ENCODE measurements around the gene CXCL16. TPM values are rescaled to one million over a fixed set of nuclear protein-coding genes. Genes with fewer than 3 reads are reported as not detected.
A peak's percentile ranks its signal among the peaks of the same experiment; 100 is the strongest.

The CXCL16 gene, protein sequence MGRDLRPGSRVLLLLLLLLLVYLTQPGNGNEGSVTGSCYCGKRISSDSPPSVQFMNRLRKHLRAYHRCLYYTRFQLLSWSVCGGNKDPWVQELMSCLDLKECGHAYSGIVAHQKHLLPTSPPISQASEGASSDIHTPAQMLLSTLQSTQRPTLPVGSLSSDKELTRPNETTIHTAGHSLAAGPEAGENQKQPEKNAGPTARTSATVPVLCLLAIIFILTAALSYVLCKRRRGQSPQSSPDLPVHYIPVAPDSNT
- 1 to 10 TPM; 3.1 to 3.4 TPM for total RNA-seq

DNA sequence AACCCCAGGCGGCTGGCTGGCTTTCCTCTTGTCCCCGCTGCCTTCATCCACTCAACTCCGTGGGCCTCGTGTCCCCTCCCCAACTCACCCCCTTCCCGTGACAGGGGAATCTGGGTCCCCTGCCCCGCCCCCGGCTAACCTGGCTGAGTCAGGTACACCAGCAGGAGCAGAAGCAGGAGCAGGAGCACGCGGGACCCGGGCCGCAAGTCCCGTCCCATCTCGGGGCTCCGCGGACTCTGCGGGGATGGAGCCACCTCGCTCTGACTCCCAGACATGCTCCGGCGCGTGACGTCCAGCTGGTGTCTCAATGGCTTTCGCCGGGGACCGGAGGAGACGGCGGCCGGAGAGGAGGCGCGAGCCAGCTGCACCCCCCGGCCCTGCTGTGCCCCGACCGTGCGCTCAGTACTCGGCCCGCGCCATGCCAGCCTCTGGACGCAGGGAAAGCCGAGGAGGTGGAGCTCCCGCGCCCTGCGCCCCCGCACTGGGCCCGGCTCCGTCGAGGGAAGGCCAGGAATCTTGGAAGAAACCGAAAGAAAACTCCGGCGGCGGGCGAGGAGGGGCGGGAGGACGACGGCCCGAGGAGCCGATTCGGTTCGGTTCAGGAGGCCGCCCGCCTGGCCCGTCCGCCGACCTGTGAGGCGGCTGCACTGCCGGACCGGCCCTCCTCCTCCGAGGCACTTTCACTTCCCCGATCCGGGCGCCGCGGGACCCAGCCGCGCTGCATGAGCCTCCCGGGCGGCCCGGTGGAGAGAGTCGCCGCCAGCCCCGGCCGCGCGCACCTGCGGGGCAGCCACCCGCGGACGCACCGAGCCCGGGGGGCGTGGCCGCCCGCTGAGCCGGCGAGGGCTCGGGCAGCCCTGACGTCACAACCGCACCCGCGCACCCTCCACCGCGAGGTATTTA lies at the start of gene CXCL16, which contains the start of gene ZMYND15:
Gene CXCL16 (minus strand): TSS at position 807 of the 903 bp plus-strand sequence. CDS start 589 bp downstream, at position 218.
Gene ZMYND15 (plus strand): TSS at position 712 of the 903 bp plus-strand sequence. CDS start 716 bp downstream, outside the sequence.
- no peak within 1 kb of the TSS for H3K27ac Mint-ChIP-seq
- POLR2A ChIA-PET = interaction anchor here (1.4 kb wide), 1 partner anchor 51 kb away, joined by 7 read pairs; no protein-coding TSS in a partner anchor
- intact Hi-C loops (cut with micrococcal nuclease) = no loop called here
- peaks cover 6% of the 10 kb centered on the region for H3K27me3 Mint-ChIP-seq
- H3K36me3 Mint-ChIP-seq = no peaks in the 10 kb centered on the region
- DNase-seq = peak; percentile 58
- CTCF ChIA-PET = interaction anchor here (0.7 kb wide), 1 partner anchor 51 kb away, joined by 4 read pairs; no protein-coding TSS in a partner anchor
- peaks cover 21% of the 10 kb centered on the region for H3K4me1 Mint-ChIP-seq (ENCODE audit: low read depth)
- H3K4me3 Mint-ChIP-seq = peak within 1 kb of the TSS; percentile 76
- no peaks in the 10 kb centered on the region for H3K9me3 Mint-ChIP-seq

DNA sequence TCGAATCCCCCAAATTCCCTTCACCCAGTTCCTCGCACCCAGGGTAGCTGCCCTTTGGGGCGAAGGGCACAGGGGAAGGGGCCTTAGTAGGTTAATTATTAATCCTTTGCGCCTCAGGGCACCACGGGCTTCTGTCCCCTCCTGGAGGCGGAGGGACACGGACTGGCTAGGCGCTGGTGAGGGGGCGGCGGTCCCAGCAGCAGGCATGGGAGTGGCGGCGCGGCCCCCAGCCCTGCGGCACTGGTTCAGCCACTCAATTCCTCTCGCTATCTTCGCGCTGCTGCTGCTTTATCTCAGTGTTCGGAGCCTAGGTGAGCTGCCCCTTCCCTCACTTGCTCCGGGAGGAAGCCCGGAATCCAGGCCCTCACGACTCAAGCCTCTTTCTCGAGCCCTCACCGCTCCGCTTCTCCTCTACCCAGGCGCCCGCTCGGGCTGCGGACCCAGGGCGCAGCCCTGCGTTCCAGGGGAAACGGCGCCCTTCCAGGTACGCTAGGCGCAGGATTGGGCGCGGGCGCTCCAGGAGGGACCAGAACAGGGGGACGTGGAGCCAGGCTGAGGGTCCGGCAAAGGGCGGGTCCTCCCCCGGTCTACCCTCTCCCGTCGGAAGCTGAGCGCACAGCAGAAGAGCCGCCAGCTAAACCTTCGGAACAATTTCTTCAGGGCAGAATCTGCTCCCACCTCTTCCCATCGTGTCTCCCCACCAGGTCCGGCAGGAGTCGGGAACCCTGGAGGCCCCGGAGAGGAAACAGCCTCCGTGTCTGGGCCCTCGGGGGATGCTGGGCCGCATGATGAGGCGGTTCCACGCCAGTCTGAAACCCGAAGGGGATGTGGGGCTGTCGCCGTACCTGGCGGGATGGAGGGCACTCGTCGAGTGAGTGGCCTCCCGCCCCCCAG lies 49.3 kb upstream of the CXCL16 start, which contains the start of gene GLTPD2:
Gene GLTPD2 (plus strand): TSS at position 158 of the 894 bp plus-strand sequence. CDS start 48 bp downstream, at position 206.
- no peak within 1 kb of the TSS for H3K27ac Mint-ChIP-seq
- POLR2A ChIA-PET = interaction anchor here (0.9 to 2.0 kb wide), 10 partner anchors 11 to 180 kb away, joined by 3 to 13 read pairs (median 5); partner anchors contain the start of genes ARRB2, C17orf107, CHRNE and CXCL16
- intact Hi-C loops (cut with micrococcal nuclease) = no loop called here
- peaks cover 31% of the 10 kb centered on the region for H3K4me1 Mint-ChIP-seq (ENCODE audit: low read depth)
- CTCF ChIA-PET = interaction anchor here (1.0 to 2.5 kb wide), 33 partner anchors 10 to 233 kb away, joined by 3 to 28 read pairs (median 5); partner anchors contain the start of genes ARRB2, C17orf107, MED11 and PELP1
- H3K4me3 Mint-ChIP-seq = peak within 1 kb of the TSS; percentile 77
- no peaks in the 10 kb centered on the region for H3K9me3 Mint-ChIP-seq
- H3K36me3 Mint-ChIP-seq = no peaks in the 10 kb centered on the region
- DNase-seq = no peak
- H3K27me3 Mint-ChIP-seq = peaks cover 33% of the 10 kb centered on the region

DNA sequence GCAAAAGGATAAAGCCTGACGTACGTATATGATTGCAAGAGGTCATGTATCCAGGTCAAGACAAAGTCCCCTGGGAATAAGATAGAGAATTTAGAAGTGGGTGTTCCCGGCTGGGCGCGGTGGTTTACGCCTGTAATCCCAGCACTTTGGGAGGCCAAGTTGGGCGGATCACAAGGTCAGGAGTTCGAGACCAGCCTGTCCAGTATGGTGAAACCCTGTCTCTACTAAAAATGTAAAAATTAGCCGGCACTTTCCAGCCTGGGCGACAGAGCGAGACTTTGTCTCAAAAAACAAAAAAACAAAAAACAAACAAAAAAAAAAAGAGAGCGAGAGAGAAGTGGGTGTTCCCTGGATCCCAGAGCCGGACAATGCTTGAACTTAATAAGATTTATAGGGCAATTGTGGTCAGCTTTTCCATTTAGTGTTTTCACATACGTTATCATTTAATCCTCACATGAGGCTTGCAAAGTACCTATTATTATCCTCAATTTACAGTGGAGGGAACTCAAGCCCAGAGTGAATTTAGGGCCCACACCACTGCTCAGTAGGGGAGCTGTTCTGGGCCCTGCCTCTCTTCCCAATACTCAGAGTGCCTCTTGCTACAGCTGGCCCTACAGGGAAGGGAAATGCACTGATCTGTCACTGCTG lies 48.6 kb upstream of the CXCL16 start:
- DNase-seq = no peak
- POLR2A ChIA-PET = no interaction called here
- no peak overlapping the region for H3K4me3 Mint-ChIP-seq
- H3K36me3 Mint-ChIP-seq = no peaks in the 10 kb centered on the region
- H3K9me3 Mint-ChIP-seq = no peaks in the 10 kb centered on the region
- intact Hi-C loops (cut with micrococcal nuclease) = no loop called here
- H3K27me3 Mint-ChIP-seq = peaks cover 37% of the 10 kb centered on the region
- H3K4me1 Mint-ChIP-seq (ENCODE audit: low read depth) = peaks cover 31% of the 10 kb centered on the region
- no peak overlapping the region for H3K27ac Mint-ChIP-seq
- CTCF ChIA-PET = interaction anchor here (1.0 to 1.9 kb wide), 5 partner anchors 19 to 152 kb away, joined by 3 to 6 read pairs (median 4); partner anchors contain the start of genes PLD2, RNF167 and SLC25A11

DNA sequence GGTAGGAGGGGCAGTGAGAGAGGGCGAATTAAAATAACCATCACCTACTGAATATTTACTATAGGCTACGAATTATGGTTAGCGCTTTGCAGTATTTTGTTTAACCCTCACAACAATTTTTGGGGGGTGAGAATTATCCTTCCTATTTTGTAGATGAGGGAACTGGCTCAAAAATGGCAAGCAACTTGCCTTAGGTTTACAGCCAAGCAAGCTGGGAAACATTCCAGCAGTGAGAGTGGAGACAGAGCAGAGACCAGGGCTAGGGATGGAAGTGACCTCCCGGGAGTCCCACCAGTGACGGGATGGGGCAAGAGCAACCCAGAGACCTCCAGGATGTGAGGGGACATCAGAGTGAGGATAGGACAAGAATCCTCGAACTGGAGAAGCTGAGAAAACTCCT lies 46.8 kb upstream of the CXCL16 start:
- DNase-seq = no peak
- no peaks in the 10 kb centered on the region for H3K9me3 Mint-ChIP-seq
- ChIA-PET CTCF (interaction anchor here (0.8 to 1.9 kb wide), 6 partner anchors 10 to 117 kb away, joined by 3 to 6 read pairs (median 4); partner anchors contain the start of genes CHRNE and PSMB6), POLR2A (interaction anchor here (1.0 kb wide), 1 partner anchor 20 kb away, joined by 3 read pairs; the partner anchor contains the start of gene PLD2)
- peaks cover 31% of the 10 kb centered on the region for H3K4me1 Mint-ChIP-seq (ENCODE audit: low read depth)
- no peak overlapping the region for H3K27ac Mint-ChIP-seq
- H3K27me3 Mint-ChIP-seq = peaks cover 45% of the 10 kb centered on the region
- no peak overlapping the region for H3K4me3 Mint-ChIP-seq
- no peaks in the 10 kb centered on the region for H3K36me3 Mint-ChIP-seq
- intact Hi-C loops (cut with micrococcal nuclease) = loop anchor here (2.0 kb wide), 1 partner anchor 102 kb away; no protein-coding TSS in a partner anchor

DNA sequence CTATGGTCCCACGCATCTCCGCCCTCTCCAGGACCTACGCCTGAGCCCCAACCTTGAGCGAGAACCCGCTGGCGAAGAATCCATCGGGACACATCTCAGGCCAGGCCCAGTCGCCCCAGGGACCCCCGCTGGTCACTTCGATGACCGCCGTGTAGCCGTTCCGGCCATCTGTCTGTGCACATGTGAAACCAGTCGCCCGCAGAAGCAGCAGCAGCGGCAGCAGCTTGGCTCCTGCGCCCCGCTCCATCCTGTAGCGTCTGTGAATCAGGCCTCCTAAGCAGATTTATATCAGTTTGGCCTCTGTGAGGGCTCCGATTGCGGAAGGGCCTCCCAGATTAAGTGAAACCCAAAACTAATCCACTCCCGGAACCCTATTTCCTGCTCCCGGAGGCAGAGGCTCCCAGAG lies 46.4 kb upstream of the CXCL16 start, which contains the start of gene VMO1:
Gene VMO1 (minus strand): TSS at position 259 of the 406 bp plus-strand sequence. CDS start 12 bp downstream, at position 247.
- Mint-ChIP-seq H3K4me1 (ENCODE audit: low read depth) (peaks cover 28% of the 10 kb centered on the region), H3K27me3 (peaks cover 45% of the 10 kb centered on the region), H3K36me3 (no peaks in the 10 kb centered on the region), H3K27ac (no peak within 1 kb of the TSS), H3K9me3 (no peaks in the 10 kb centered on the region), H3K4me3 (peak within 1 kb of the TSS; percentile 32)
- intact Hi-C loops (cut with micrococcal nuclease) = loop anchor here (2.0 kb wide), 1 partner anchor 103 kb away; no protein-coding TSS in a partner anchor
- CTCF ChIA-PET = interaction anchor here (0.9 to 1.9 kb wide), 5 partner anchors 10 to 117 kb away, joined by 3 to 6 read pairs (median 4); partner anchors contain the start of genes CHRNE and PSMB6
- DNase-seq = no peak
- POLR2A ChIA-PET = interaction anchor here (1.0 kb wide), 1 partner anchor 20 kb away, joined by 3 read pairs; the partner anchor contains the start of gene PLD2

DNA sequence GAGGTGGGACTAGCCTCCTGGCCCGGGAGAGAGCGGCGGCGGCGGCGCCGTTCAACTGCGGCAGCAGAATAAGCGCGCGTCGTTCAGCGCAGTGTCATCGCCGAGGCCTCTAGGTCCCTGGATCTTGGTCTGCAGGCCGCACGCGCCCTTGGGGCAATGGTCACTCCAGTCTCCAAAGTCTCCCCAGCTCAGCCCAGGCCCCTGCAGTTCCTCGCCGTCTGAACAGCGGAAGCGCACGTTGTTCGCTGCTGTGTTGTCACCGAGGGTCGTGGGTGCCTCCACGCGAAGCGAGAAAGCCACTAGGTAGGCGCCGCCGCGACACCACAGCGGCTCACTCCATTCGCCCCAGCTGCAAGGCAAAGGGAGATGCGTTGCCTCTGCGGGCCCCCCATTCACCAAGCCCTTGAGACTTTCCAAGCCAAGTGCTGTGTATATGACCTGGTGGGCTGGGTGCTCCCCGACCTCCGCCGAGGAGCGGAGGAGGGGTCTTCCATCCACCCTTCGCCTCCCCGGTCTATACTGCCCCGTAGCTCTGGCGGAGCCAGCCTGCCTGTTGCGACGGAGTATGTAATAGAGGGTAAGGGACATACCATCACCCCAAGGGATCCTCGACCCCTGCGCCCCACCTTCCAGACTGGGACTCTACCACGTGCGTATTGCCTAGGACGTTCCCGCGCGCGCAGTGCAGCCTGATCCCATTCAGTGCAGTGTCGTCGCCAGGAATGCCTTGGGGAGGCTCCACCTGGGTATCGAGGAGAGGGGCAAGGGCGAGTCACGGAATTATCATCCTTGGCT lies 45.8 kb upstream of the CXCL16 start:
- Mint-ChIP-seq H3K36me3 (no peaks in the 10 kb centered on the region), H3K4me3 (peak overlapping the region; percentile 32), H3K27ac (no peak overlapping the region), H3K9me3 (no peaks in the 10 kb centered on the region), H3K27me3 (peaks cover 48% of the 10 kb centered on the region), H3K4me1 (ENCODE audit: low read depth) (peaks cover 22% of the 10 kb centered on the region)
- no peak for DNase-seq
- ChIA-PET CTCF (interaction anchor here (1.3 kb wide), 1 partner anchor 54 kb away, joined by 4 read pairs; no protein-coding TSS in a partner anchor), POLR2A (interaction anchor here (1.0 kb wide), 1 partner anchor 21 kb away, joined by 3 read pairs; the partner anchor contains the start of gene PLD2)
- intact Hi-C loops (cut with micrococcal nuclease) = loop anchor here (2.0 kb wide), 1 partner anchor 103 kb away; no protein-coding TSS in a partner anchor

DNA sequence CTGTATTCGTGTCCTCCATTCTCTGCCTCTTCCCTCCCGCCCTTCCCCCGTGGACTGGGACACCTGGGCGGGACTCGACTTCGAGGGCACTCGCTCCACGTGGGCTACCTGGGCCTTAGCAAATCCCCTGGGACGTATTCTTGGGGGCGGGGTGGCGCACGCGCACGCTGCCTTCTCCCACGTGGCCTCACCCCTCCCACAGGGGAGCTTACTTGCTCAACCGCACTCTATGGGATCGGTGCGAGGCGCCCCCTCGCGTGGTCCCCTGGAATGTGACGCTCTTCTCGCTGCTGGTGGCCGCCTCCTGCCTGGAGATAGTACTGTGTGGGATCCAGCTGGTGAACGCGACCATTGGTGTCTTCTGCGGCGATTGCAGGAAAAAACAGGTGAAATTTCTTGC lies 42.9 kb upstream of the CXCL16 start:
- peaks cover 15% of the 10 kb centered on the region for H3K4me1 Mint-ChIP-seq (ENCODE audit: low read depth)
- H3K27ac Mint-ChIP-seq = no peak overlapping the region
- intact Hi-C loops (cut with micrococcal nuclease) = no loop called here
- CTCF ChIA-PET = no interaction called here
- POLR2A ChIA-PET = no interaction called here
- no peaks in the 10 kb centered on the region for H3K9me3 Mint-ChIP-seq
- H3K27me3 Mint-ChIP-seq = peaks cover 52% of the 10 kb centered on the region
- H3K36me3 Mint-ChIP-seq = no peaks in the 10 kb centered on the region
- H3K4me3 Mint-ChIP-seq = no peak overlapping the region
- DNase-seq = peak; percentile 45

DNA sequence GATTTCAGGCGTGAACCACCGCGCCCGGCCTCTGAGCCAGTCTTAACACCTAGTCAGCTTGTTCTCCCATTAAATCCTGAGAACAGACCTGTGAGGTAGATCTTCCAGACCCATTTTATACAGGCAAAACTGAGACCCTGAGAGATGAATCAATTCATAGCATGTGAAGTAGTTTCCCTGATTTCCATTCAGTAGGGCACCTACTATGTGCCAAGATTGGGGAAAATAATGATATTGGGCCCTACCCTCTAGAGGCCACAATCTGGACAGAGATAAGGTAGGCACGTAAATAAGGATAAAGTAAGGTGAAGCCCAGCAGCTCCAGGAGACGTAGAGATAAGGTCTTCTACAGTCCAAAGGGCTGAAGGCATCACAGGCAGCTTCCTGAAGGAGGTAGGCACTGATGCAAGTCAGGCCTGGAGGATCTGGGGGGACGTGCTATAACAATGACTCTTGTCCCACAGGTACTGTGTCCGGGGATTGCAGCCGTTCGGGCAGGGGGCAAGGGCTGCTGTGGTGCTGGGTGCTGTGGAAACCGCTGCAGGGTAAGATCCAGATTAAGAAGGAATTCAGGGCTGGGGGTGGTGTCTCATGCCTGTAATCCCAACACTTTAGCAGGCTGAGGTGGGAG lies 40.7 kb upstream of the CXCL16 start:
- POLR2A ChIA-PET = no interaction called here

DNA sequence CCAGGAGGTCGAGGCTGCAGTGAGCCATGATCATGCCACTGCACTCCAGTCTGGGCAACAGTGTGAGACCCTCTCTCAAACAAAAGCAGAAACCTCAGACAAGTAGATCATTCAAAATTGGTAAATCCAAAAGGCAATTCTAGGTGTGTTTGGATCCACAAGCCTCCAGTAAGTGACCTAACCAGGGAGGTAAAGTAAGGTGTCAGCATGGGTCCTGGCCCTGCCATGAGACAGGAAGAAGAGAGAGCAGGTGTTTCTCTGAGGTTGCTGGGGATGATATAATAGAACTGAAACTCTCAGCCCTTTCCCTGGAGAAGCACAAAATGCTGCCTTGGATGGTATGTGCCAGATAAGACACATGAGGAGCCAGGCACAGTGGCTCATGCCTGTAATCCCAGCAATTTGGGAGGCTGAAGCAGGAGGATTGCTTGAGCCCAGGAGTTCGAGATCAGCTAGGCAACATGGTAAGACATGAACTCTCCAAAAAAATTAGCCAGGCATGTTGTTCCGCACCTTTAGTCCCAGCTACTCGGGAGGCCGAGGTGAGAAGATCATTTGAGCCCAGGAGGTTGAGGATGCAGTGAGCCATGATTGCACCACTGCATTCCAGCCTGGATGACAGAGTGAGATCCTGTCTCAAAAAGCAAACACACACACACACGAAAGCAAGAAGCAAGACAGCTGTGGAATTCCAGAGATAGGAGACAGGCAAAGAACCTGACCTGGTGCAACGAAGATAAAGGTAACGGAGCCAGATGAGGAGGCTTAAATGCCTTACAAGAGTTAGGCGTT lies 38.4 kb upstream of the CXCL16 start:
- Mint-ChIP-seq H3K36me3 (no peaks in the 10 kb centered on the region), H3K9me3 (no peaks in the 10 kb centered on the region), H3K4me3 (no peak overlapping the region), H3K4me1 (ENCODE audit: low read depth) (no peaks in the 10 kb centered on the region), H3K27ac (no peak overlapping the region), H3K27me3 (peaks cover 20% of the 10 kb centered on the region)
- DNase-seq = no peak
- ChIA-PET CTCF (interaction anchor here (2.1 kb wide), 1 partner anchor 12 kb away, joined by 9 read pairs; no protein-coding TSS in a partner anchor), POLR2A (interaction anchor here (0.8 kb wide), 1 partner anchor 12 kb away, joined by 3 read pairs; no protein-coding TSS in a partner anchor)
- intact Hi-C loops (cut with micrococcal nuclease) = no loop called here

More for the DNA sequence above, 40.7 kb upstream of the CXCL16 start:
- DNase-seq = no peak
- H3K9me3 Mint-ChIP-seq = no peaks in the 10 kb centered on the region
- no peaks in the 10 kb centered on the region for H3K4me1 Mint-ChIP-seq (ENCODE audit: low read depth)
- H3K27me3 Mint-ChIP-seq = peaks cover 35% of the 10 kb centered on the region
- H3K4me3 Mint-ChIP-seq = no peak overlapping the region
- intact Hi-C loops (cut with micrococcal nuclease) = no loop called here
- H3K27ac Mint-ChIP-seq = no peak overlapping the region
- no peaks in the 10 kb centered on the region for H3K36me3 Mint-ChIP-seq
- CTCF ChIA-PET = interaction anchor here (1.1 to 2.1 kb wide), 2 partner anchors 9 to 123 kb away, joined by 3 to 9 read pairs; partner anchors contain the start of gene CHRNE
